Activated naive CD8-positive, alpha-beta T cell (primary cell): ENCODE data around the gene THNSL1.

Experiments used
- H3K27ac Mint-ChIP-seq: one replicate; pipeline ENCODE4 v1.8.0; 2021; ENCODE audit warnings: mixed read lengths
- H3K27me3 Mint-ChIP-seq: one replicate; pipeline ENCODE4 v1.8.0; 2021; ENCODE audit warnings: mixed read lengths
- H3K36me3 Mint-ChIP-seq: one replicate; pipeline ENCODE4 v1.8.0; 2021; ENCODE audit warnings: mixed read lengths
- H3K4me1 Mint-ChIP-seq: one replicate; pipeline ENCODE4 v1.8.0; 2021; ENCODE audit warnings: low read depth, mixed read lengths
- H3K4me3 Mint-ChIP-seq: one replicate; pipeline ENCODE4 v1.8.0; 2021; ENCODE audit warnings: mild to moderate bottlenecking, mixed read lengths
- H3K9me3 Mint-ChIP-seq: one replicate; pipeline ENCODE4 v1.8.0; 2021; ENCODE audit warnings: low read depth, mixed read lengths

THNSL1 gene

GRCh38 chr10:25026463-25026862 lies 10.1 kb downstream of the THNSL1 start:
- Mint-ChIP-seq H3K27me3 (no peaks in the 10 kb centered on the region), H3K4me3 (no peak overlapping the region), H3K36me3 (peaks cover 17% of the 10 kb centered on the region), H3K27ac (no peak overlapping the region), H3K9me3 (no peaks in the 10 kb centered on the region), H3K4me1 (no peaks in the 10 kb centered on the region)

DNA sequence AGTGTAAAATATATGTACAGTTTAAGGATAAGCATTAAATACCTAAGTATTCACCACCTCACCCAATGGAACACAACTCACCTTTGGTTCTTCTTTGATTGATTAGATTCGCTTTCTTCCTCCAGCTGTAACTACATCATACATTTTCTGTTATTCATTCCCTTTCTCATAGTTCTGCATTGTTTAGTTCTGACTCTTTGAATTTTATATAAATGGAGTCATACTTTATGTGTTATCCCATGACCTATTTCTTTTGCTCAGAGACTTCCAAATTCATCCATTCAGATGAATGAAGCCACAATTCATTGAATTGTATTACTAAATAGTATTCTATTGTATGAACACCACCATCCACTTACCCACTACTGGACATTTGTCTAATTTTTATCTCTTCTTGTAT lies 12.3 kb downstream of the THNSL1 start:
- no peaks in the 10 kb centered on the region for H3K9me3 Mint-ChIP-seq
- H3K4me1 Mint-ChIP-seq: no peaks in the 10 kb centered on the region
- H3K36me3 Mint-ChIP-seq: peaks cover 14% of the 10 kb centered on the region
- H3K27me3 Mint-ChIP-seq: no peaks in the 10 kb centered on the region
- no peak overlapping the region for H3K4me3 Mint-ChIP-seq
- H3K27ac Mint-ChIP-seq: no peak overlapping the region

DNA sequence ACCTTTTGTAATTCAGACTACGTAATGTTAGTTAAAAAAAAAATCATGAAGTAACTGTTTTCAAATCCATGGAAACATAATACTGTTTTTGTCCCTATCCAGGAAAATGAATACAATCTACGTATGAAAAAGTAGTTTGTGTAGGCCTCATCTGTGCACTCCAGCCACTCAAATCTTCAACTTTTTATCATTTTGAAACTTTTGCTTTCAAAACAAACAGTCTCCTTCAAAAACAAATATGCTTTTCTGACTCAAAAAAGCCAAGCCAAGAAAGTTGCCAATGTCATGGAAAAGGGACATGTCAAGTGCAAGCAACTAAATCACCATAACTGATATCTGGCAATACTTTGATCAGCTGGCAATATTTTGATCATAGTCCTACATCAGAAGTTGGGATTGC lies 13.1 kb downstream of the THNSL1 start:
- H3K27ac Mint-ChIP-seq: no peak overlapping the region
- H3K36me3 Mint-ChIP-seq: peaks cover 10% of the 10 kb centered on the region
- no peaks in the 10 kb centered on the region for H3K9me3 Mint-ChIP-seq
- H3K27me3 Mint-ChIP-seq: no peaks in the 10 kb centered on the region
- no peak overlapping the region for H3K4me3 Mint-ChIP-seq
- H3K4me1 Mint-ChIP-seq: no peaks in the 10 kb centered on the region

- H3K4me3 Mint-ChIP-seq: no peak overlapping the region
- no peaks in the 10 kb centered on the region for H3K36me3 Mint-ChIP-seq
- no peaks in the 10 kb centered on the region for H3K9me3 Mint-ChIP-seq
- peaks cover 6% of the 10 kb centered on the region for H3K27me3 Mint-ChIP-seq
- H3K4me1 Mint-ChIP-seq: peaks cover 8% of the 10 kb centered on the region
- H3K27ac Mint-ChIP-seq: no peak overlapping the region
These were observed 20.0 kb downstream of the THNSL1 start for GRCh38 chr10:25036381-25036780.

DNA sequence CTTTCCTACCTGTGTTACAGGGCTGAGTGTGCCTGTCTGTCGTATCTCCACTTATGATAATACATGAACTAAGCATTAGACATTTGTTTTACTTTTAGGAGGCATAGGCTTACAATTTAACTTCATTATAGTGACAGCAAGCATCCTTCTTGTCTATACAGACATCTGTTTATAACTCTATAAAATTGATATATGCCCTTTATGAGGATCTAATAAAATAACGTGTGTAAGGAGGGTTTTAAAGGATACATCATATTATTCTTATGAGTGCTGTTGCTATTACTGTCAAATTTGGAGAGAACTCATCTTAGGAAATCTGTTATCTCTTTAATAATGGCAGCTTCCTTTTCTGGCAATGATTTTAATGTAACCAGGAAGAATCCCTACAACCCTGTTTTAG lies 21.9 kb downstream of the THNSL1 start:
- Mint-ChIP-seq H3K4me3 (no peak overlapping the region), H3K27ac (no peak overlapping the region), H3K9me3 (no peaks in the 10 kb centered on the region), H3K27me3 (peaks cover 6% of the 10 kb centered on the region), H3K36me3 (no peaks in the 10 kb centered on the region), H3K4me1 (peaks cover 8% of the 10 kb centered on the region)

GRCh38 chr10:25039531-25039930 lies 23.1 kb downstream of the THNSL1 start:
- Mint-ChIP-seq H3K4me3 (no peak overlapping the region), H3K4me1 (peaks cover 8% of the 10 kb centered on the region), H3K9me3 (no peaks in the 10 kb centered on the region), H3K27me3 (peaks cover 6% of the 10 kb centered on the region), H3K36me3 (no peaks in the 10 kb centered on the region), H3K27ac (no peak overlapping the region)

DNA sequence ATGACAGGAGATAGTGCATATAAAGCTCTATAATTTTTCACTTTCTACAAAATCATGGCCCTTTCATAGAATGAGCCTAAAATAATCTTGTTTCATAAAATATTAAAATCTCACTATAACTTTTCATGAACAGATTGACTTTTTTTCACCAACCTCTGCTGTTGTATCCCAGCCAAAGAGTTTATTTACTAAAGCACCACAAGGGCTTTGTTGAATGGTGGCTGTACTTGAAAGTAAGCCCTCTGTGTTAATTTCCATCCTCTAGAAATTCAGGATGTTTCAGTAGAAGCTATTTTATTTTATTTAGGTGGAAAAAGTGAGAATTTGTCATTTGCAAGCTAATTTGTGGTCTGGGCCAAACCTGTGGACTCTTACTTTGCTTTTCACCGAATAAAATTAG lies 30.2 kb downstream of the THNSL1 start:
- Mint-ChIP-seq H3K27ac (no peak overlapping the region), H3K9me3 (no peaks in the 10 kb centered on the region), H3K4me3 (no peak overlapping the region), H3K4me1 (no peaks in the 10 kb centered on the region), H3K27me3 (peaks cover 13% of the 10 kb centered on the region), H3K36me3 (peaks cover 2% of the 10 kb centered on the region)

- Mint-ChIP-seq H3K9me3 (no peaks in the 10 kb centered on the region), H3K27ac (no peak overlapping the region), H3K4me1 (no peaks in the 10 kb centered on the region), H3K4me3 (no peak overlapping the region), H3K27me3 (peaks cover 13% of the 10 kb centered on the region), H3K36me3 (peaks cover 2% of the 10 kb centered on the region)
These were observed 30.7 kb downstream of the THNSL1 start for GRCh38 chr10:25047088-25047487.

DNA sequence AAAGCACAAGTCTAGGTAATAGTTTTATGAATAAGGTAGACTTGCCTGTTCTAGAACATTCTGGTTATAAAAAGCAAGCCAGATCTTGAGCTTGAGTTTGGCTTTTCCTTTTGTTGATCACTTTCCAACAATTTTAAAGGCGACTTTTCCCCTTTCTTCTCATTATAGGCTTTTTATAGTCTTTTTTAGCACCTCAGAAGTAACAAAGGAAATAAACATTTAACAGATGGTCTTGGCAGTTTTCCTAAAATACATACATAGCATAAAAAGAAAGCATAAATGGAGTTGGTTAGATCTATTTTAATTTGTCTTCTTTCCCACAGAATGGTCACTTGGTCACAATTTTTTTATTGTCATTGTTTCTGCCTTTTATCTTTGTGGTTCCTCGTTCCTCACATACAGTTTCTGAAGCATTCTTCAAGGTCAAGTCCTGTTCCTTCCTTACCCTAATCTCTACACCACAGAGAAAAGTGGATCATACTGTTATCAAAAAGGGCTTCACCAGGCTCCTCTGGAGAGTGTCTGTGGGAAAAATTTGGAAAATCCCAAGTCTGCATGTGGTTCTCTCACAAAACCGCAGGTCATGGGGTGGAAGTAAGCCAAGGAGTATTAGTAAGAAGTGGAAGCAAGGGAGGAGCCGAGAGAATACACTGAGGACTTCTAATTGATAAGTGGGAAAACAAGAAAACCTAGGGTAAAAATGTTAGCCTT lies 31.3 kb downstream of the THNSL1 start:
- no peaks in the 10 kb centered on the region for H3K9me3 Mint-ChIP-seq
- no peak overlapping the region for H3K27ac Mint-ChIP-seq
- H3K36me3 Mint-ChIP-seq: peaks cover 2% of the 10 kb centered on the region
- no peaks in the 10 kb centered on the region for H3K4me1 Mint-ChIP-seq
- no peak overlapping the region for H3K4me3 Mint-ChIP-seq
- peaks cover 13% of the 10 kb centered on the region for H3K27me3 Mint-ChIP-seq

- no peaks in the 10 kb centered on the region for H3K4me1 Mint-ChIP-seq
- peaks cover 2% of the 10 kb centered on the region for H3K36me3 Mint-ChIP-seq
- H3K4me3 Mint-ChIP-seq: no peak overlapping the region
- H3K27me3 Mint-ChIP-seq: peaks cover 13% of the 10 kb centered on the region
- no peaks in the 10 kb centered on the region for H3K9me3 Mint-ChIP-seq
- H3K27ac Mint-ChIP-seq: no peak overlapping the region
These were observed 32.0 kb downstream of the THNSL1 start for GRCh38 chr10:25048450-25048849.

DNA sequence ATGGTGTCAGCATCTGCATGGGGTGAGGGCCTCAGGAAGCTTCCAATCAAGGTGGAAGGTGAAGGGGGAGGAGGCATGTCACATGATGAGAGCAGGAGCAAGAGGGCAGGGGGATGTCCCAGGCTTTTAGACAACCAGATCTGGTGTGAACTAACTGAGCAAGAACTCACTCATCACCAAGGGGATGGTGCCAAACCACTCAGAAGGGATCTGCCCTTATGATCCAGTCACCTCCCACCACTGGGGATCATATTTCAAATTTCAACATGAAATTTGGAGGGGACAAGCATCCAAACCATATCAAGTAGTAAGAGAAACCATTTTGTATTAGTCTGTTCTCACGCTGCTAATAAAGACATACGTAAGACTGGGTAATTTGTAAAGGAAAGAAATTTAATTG lies 33.6 kb downstream of the THNSL1 start:
- Mint-ChIP-seq H3K36me3 (peaks cover 2% of the 10 kb centered on the region), H3K27ac (no peak overlapping the region), H3K4me3 (no peak overlapping the region), H3K27me3 (peaks cover 12% of the 10 kb centered on the region), H3K9me3 (no peaks in the 10 kb centered on the region), H3K4me1 (no peaks in the 10 kb centered on the region)

DNA sequence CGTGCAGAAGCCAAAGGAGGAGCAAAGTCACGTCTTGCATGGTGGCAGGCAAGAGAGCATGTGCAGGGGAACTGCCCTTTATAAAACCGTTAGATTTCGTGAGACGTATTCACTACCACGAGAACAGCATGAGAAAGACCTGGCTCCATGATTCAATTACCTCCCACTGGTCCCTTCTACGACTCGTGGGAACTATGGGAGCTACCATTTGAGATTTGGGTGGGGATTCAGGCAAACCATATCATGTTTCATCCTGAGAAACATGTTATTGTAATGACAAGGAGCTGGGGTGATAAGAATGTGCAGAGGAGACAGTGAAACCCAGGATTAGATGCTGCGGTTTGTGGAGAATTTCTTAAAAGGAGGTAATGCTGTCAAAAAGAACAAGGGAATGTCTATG lies 34.0 kb downstream of the THNSL1 start:
- no peak overlapping the region for H3K27ac Mint-ChIP-seq
- no peak overlapping the region for H3K4me3 Mint-ChIP-seq
- H3K27me3 Mint-ChIP-seq: peaks cover 12% of the 10 kb centered on the region
- no peaks in the 10 kb centered on the region for H3K9me3 Mint-ChIP-seq
- H3K36me3 Mint-ChIP-seq: peaks cover 2% of the 10 kb centered on the region
- no peaks in the 10 kb centered on the region for H3K4me1 Mint-ChIP-seq

DNA sequence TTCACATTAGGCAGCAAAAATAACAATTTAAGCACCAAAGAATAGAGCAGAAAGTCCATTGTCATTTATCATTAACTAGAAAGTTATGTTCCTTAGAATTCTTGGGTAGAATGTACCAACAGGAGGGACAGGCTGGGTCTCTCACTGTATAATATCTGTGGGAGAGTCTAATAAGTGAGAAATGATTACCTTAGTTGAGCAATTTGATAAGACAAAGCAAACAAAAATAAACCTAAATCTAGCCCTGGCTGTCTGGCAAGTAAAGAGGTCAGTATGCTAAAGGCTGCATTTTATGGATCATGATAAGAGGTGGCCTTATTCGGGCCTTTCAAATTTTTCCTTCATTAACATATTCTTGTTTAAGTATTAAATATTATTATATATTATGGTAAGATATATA lies 35.6 kb downstream of the THNSL1 start:
- Mint-ChIP-seq H3K9me3 (no peaks in the 10 kb centered on the region), H3K27me3 (peaks cover 12% of the 10 kb centered on the region), H3K4me1 (no peaks in the 10 kb centered on the region), H3K36me3 (peaks cover 2% of the 10 kb centered on the region), H3K4me3 (no peak overlapping the region), H3K27ac (no peak overlapping the region)

DNA sequence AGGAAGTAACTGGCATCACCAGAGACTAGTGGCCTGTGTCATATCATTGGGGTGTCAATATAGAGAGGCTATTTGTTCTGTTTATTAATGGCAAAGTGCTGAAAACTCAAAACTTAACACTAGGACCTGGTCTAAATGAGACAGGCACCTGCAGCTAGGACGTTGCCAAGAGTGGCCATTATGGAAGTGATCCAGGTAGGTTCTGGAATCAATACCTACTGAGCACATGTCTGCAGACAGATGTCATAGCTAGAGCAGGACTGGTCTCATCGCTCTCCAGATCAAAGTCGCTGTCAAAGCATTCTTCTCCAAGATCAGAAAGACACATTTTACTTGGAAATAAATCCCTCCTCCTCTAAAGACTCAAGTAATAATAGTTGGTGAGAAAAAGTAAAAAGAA lies 40.3 kb downstream of the THNSL1 start:
- Mint-ChIP-seq H3K4me3 (no peak overlapping the region), H3K36me3 (no peaks in the 10 kb centered on the region), H3K27me3 (no peaks in the 10 kb centered on the region), H3K27ac (no peak overlapping the region), H3K4me1 (no peaks in the 10 kb centered on the region), H3K9me3 (no peaks in the 10 kb centered on the region)

DNA sequence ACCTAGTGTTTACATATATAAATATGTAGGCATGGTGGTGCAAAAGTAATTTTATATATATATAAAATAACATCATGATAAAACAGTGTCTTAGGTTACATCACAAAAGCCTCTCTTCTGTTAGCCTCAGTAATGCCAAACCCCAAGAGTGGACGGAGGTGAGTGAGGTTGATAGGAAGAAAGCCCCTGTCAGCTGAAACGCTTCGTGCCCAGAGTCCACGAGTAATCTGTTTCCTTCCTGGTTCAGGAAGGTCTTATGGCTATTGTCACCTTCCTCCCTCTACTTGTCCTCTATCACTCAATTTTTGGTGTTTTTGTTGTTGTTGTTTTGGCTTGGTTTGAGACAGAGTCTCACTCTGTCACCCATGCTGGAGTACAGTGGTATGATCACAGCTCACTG lies 41.5 kb downstream of the THNSL1 start:
- H3K4me3 Mint-ChIP-seq: no peak overlapping the region
- no peaks in the 10 kb centered on the region for H3K36me3 Mint-ChIP-seq
- no peak overlapping the region for H3K27ac Mint-ChIP-seq
- no peaks in the 10 kb centered on the region for H3K9me3 Mint-ChIP-seq
- no peaks in the 10 kb centered on the region for H3K27me3 Mint-ChIP-seq
- peaks cover 8% of the 10 kb centered on the region for H3K4me1 Mint-ChIP-seq

- no peak overlapping the region for H3K4me3 Mint-ChIP-seq
- H3K36me3 Mint-ChIP-seq: peaks cover 2% of the 10 kb centered on the region
- no peaks in the 10 kb centered on the region for H3K27me3 Mint-ChIP-seq
- H3K27ac Mint-ChIP-seq: no peak overlapping the region
- H3K9me3 Mint-ChIP-seq: no peaks in the 10 kb centered on the region
- peaks cover 17% of the 10 kb centered on the region for H3K4me1 Mint-ChIP-seq
These were observed 43.6 kb downstream of the THNSL1 start for GRCh38 chr10:25059990-25060389.
